K562 (cell line): ENCODE results near the gene TBXAS1. TPM values are rescaled to one million over a fixed set of nuclear protein-coding genes. Genes with fewer than 3 reads are reported as not detected.
A peak's percentile ranks its signal among the peaks of the same experiment; 100 is the strongest.

Source experiments
- CAMTA2 ChIP-seq: fragments of 250-450 bp; sonication (Bioruptor Pico); conservative IDR thresholded peaks from 2 replicates; pipeline ENCODE4 v1.5.1; 2022
- CBX8 ChIP-seq: fragments of 200-600 bp; sonication (generic); IDR thresholded peaks from 2 replicates; pipeline ENCODE4 v1.6.1; 2012; ENCODE audit warnings: borderline replicate concordance, mixed run types, low read depth, mild to moderate bottlenecking, moderate library complexity, mixed read lengths, low read length, control low read depth, inconsistent platforms; ENCODE audit not compliant: poor library complexity, severe bottlenecking; ENCODE audit errors: extremely low read depth
- DIDO1 ChIP-seq: fragments of 450-650 bp; IDR thresholded peaks from 2 replicates; pipeline ENCODE4 v1.6.1; 2016; ENCODE audit warnings: low read depth, missing biosample characterization, missing genetic modification characterization
- EGR1 ChIP-seq: fragments of 450-650 bp; conservative IDR thresholded peaks from 2 replicates; pipeline ENCODE4 v1.6.1; 2017; ENCODE audit warnings: mild to moderate bottlenecking
- EHMT2 ChIP-seq: fragments of 450-650 bp; IDR thresholded peaks from 2 replicates; pipeline ENCODE4 v1.6.1; 2018; ENCODE audit warnings: antibody characterized with exemption
- ELF4 ChIP-seq: fragments of 450-650 bp; formaldehyde crosslinking; IDR thresholded peaks from 2 replicates; pipeline ENCODE4 v1.4.0; 2022; ENCODE audit warnings: missing genetic modification characterization
- ETV5 ChIP-seq: sonication (generic); formaldehyde crosslinking; IDR thresholded peaks from 2 replicates; pipeline ENCODE4 v1.4.0; 2020; ENCODE audit warnings: low read depth, mild to moderate bottlenecking, missing genetic modification reagents
- FOXA1 ChIP-seq: fragments of 450-650 bp; IDR thresholded peaks from 2 replicates; pipeline ENCODE4 v1.6.1; 2016; ENCODE audit warnings: mild to moderate bottlenecking, borderline replicate concordance
- HDGF ChIP-seq: fragments of 450-650 bp; IDR thresholded peaks from 2 replicates; pipeline ENCODE4 v1.6.1; 2016
- HLTF ChIP-seq: fragments of 450-650 bp; IDR thresholded peaks from 2 replicates; pipeline ENCODE4 v1.6.1; 2016
- HOXB6 ChIP-seq: fragments of 250-450 bp; sonication (Bioruptor Pico); IDR thresholded peaks from 2 replicates; pipeline ENCODE4 v1.5.1; 2022; ENCODE audit warnings: mild to moderate bottlenecking, borderline replicate concordance
- KLF13 ChIP-seq: fragments of 450-650 bp; IDR thresholded peaks from 2 replicates; pipeline ENCODE4 v1.6.1; 2016; ENCODE audit warnings: missing genetic modification characterization, low read depth, mild to moderate bottlenecking, missing compliant biosample characterization, moderate library complexity, borderline replicate concordance
- SMAD3 ChIP-seq: fragments of 450-650 bp; formaldehyde crosslinking; conservative IDR thresholded peaks from 2 replicates; pipeline ENCODE4 v1.4.0; 2020; ENCODE audit warnings: mild to moderate bottlenecking
- SRF ChIP-seq, 2 experiments: fragments of 250-450, 450-650 bp in 1 of 2; sonication (Bioruptor Pico) in 1 of 2; sonication (generic) in 1 of 2; formaldehyde crosslinking; IDR thresholded peaks; 2 replicates each; pipeline versions ENCODE4 v1.5.0 to v1.5.1; 2020 to 2022; ENCODE audit warnings: mild to moderate bottlenecking in 1 of 2, missing genetic modification reagents in 1 of 2
- STAT5A ChIP-seq: IDR thresholded peaks from 2 replicates; pipeline ENCODE4 v1.6.1; 2012; ENCODE audit warnings: low read length, inconsistent platforms, borderline replicate concordance
- SUPT5H ChIP-seq: fragments of 450-650 bp; IDR thresholded peaks from 2 replicates; pipeline ENCODE4 v1.6.1; 2016
- TAF7 ChIP-seq: fragments of 450-650 bp; IDR thresholded peaks from 2 replicates; pipeline ENCODE4 v1.6.1; 2016; ENCODE audit warnings: missing genetic modification characterization, missing compliant biosample characterization
- ZNF174 ChIP-seq: fragments of 250-450 bp; sonication (Bioruptor Pico); IDR thresholded peaks from 2 replicates; pipeline ENCODE4 v1.4.0; 2020; ENCODE audit warnings: mild to moderate bottlenecking
- ZNF431 ChIP-seq: sonication (generic); formaldehyde crosslinking; IDR thresholded peaks from 2 replicates; pipeline ENCODE4 v1.8.0; 2022; ENCODE audit warnings: mild to moderate bottlenecking, missing genetic modification reagents
- ZNF586 ChIP-seq: fragments of 450-650 bp; formaldehyde crosslinking; conservative IDR thresholded peaks from 2 replicates; pipeline ENCODE4 v1.4.0; 2020; ENCODE audit warnings: mild to moderate bottlenecking, moderate library complexity
- ZNF785 ChIP-seq: fragments of 250-450 bp; sonication (Bioruptor Pico); IDR thresholded peaks from 2 replicates; pipeline ENCODE4 v1.4.0; 2020; ENCODE audit warnings: mild to moderate bottlenecking
- polyA plus RNA-seq, 8 experiments: library from polyadenylated mRNA; depleted of rRNA in 4 of 8; stranded (reverse) in 5 of 8; unstranded in 3 of 8; fragments of >200 nt; fragmentation: Nextera tagmentation in 2 of 8; fragmentation: Illumina TruSeq in 1 of 8; extraction: Ambion mirVana in 2 of 8; extraction: Trizol in 1 of 8; gene quantifications; 2 replicates each; pipeline versions ENCODE4 v1.2.1 to v1.2.3, GENCODE V29; 2011 to 2014; ENCODE audit warnings: inconsistent platforms in 1 of 8, missing spikeins in 1 of 8
- total RNA-seq, 7 experiments: library from RNA; depleted of rRNA in 6 of 7; stranded (reverse); fragments of >200 nt in 6 of 7; fragmentation: Illumina TruSeq in 2 of 7; extraction: Trizol in 2 of 7; gene quantifications; 2 replicates each; pipeline versions ENCODE4 v1.2.1 to v1.2.3, GENCODE V29; 2011 to 2021; ENCODE audit warnings: low replicate concordance in 1 of 7
- TF ChIP-seq, protein P1 (sequence below): sonication (generic); formaldehyde crosslinking; IDR thresholded peaks from 2 replicates; pipeline ENCODE4 v1.8.0; 2022; ENCODE audit warnings: mild to moderate bottlenecking, missing genetic modification reagents
- TF ChIP-seq, protein P2 (sequence below), 2 experiments: fragments of 150-350 bp in 1 of 2; IDR thresholded peaks; 2 replicates each; pipeline ENCODE4 v1.6.1; 2012 to 2016; ENCODE audit warnings: low read depth in 2 of 2, low read length in 2 of 2, mild to moderate bottlenecking in 1 of 2, moderate library complexity in 1 of 2

Gene TBXAS1
- total and polyA plus RNA-seq, 9 of the 15 experiments (the other 6 are each of a cell fraction or from before 2014, with no cell fraction given), result 1.1 to 8.3 (median 1.9) TPM

DNA sequence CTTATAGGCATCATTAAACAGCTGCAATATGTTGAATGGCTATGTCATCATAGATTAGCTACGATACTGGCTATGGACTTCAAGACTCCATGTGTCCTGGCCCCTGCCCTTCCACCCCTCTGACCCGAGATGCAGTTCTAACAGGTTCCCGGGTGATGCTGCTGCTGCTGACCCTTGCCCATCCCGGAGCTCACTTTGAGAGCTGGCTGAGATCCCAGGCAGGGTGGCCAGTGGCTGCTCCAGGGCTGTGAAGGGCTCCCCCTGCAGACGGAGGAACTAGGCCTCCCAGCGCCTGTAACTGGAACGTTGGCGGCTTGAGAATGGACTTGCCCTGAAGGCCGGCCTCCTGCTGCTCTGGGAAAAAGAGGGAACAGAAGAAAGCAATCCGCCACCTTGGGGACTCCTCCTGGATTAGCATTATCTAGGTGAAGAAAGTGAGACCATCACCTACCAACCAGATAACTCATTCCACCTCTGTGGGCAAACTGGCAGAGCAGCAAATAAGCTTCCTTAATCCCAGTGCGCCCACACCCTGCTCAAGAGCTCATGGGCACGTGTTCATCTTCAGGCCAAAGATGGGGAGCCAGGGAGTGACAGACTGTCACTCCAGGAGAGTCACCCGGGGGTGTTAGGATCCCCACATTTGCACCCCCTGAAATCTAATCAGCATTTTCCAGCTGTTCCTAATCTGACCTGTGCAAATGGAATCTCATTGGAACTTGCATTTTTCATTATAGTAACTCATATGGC is 176.9 kb downstream of the TBXAS1 start (continued):
- TF ChIP-seq, protein P1, sequence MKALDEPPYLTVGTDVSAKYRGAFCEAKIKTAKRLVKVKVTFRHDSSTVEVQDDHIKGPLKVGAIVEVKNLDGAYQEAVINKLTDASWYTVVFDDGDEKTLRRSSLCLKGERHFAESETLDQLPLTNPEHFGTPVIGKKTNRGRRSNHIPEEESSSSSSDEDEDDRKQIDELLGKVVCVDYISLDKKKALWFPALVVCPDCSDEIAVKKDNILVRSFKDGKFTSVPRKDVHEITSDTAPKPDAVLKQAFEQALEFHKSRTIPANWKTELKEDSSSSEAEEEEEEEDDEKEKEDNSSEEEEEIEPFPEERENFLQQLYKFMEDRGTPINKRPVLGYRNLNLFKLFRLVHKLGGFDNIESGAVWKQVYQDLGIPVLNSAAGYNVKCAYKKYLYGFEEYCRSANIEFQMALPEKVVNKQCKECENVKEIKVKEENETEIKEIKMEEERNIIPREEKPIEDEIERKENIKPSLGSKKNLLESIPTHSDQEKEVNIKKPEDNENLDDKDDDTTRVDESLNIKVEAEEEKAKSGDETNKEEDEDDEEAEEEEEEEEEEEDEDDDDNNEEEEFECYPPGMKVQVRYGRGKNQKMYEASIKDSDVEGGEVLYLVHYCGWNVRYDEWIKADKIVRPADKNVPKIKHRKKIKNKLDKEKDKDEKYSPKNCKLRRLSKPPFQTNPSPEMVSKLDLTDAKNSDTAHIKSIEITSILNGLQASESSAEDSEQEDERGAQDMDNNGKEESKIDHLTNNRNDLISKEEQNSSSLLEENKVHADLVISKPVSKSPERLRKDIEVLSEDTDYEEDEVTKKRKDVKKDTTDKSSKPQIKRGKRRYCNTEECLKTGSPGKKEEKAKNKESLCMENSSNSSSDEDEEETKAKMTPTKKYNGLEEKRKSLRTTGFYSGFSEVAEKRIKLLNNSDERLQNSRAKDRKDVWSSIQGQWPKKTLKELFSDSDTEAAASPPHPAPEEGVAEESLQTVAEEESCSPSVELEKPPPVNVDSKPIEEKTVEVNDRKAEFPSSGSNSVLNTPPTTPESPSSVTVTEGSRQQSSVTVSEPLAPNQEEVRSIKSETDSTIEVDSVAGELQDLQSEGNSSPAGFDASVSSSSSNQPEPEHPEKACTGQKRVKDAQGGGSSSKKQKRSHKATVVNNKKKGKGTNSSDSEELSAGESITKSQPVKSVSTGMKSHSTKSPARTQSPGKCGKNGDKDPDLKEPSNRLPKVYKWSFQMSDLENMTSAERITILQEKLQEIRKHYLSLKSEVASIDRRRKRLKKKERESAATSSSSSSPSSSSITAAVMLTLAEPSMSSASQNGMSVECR (CRISPR knock-in tag), result no peak; the same call in 1 of the 2 replicates
- TF ChIP-seq HDGF, result no peak
- no peak for TF ChIP-seq DIDO1
- no peak for TF ChIP-seq TAF7
- no peak for TF ChIP-seq HLTF
- TF ChIP-seq ETV5 (CRISPR knock-in tag), result no peak; the same call in 1 of the 2 replicates
- no peak for TF ChIP-seq SMAD3
- TF ChIP-seq, protein P2, sequence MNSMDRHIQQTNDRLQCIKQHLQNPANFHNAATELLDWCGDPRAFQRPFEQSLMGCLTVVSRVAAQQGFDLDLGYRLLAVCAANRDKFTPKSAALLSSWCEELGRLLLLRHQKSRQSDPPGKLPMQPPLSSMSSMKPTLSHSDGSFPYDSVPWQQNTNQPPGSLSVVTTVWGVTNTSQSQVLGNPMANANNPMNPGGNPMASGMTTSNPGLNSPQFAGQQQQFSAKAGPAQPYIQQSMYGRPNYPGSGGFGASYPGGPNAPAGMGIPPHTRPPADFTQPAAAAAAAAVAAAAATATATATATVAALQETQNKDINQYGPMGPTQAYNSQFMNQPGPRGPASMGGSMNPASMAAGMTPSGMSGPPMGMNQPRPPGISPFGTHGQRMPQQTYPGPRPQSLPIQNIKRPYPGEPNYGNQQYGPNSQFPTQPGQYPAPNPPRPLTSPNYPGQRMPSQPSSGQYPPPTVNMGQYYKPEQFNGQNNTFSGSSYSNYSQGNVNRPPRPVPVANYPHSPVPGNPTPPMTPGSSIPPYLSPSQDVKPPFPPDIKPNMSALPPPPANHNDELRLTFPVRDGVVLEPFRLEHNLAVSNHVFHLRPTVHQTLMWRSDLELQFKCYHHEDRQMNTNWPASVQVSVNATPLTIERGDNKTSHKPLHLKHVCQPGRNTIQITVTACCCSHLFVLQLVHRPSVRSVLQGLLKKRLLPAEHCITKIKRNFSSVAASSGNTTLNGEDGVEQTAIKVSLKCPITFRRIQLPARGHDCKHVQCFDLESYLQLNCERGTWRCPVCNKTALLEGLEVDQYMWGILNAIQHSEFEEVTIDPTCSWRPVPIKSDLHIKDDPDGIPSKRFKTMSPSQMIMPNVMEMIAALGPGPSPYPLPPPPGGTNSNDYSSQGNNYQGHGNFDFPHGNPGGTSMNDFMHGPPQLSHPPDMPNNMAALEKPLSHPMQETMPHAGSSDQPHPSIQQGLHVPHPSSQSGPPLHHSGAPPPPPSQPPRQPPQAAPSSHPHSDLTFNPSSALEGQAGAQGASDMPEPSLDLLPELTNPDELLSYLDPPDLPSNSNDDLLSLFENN (IDR thresholded peaks at IDR 0.05; ENCODE audit: low read depth in 2 of 2, low read length in 2 of 2), result no peak
- TF ChIP-seq EGR1, result peak; percentile 57
- no peak for TF ChIP-seq ZNF586 (CRISPR knock-in tag)
- TF ChIP-seq CBX8, result no peak
- TF ChIP-seq ELF4 (CRISPR knock-in tag), result no peak
- TF ChIP-seq ZNF174 (CRISPR knock-in tag), result no peak
- no peak for TF ChIP-seq EHMT2
- TF ChIP-seq ZNF431 (CRISPR knock-in tag), result no peak
- no peak for TF ChIP-seq FOXA1
- TF ChIP-seq HOXB6 (CRISPR knock-in tag), result no peak
- TF ChIP-seq CAMTA2, result no peak
- TF ChIP-seq KLF13 (tag), result no peak
- no peak for TF ChIP-seq STAT5A
- TF ChIP-seq ZNF785 (CRISPR knock-in tag), result no peak
- no peak for TF ChIP-seq SUPT5H
- TF ChIP-seq SRF (CRISPR knock-in tag; IDR thresholded peaks at IDR 0.05), result no peak; a peak in 1 of 4 replicates
